Parathyroid adenoma (tissue), 2 donors: Measurements from ENCODE around the gene SEPTIN8.

Source experiments
- H2AFZ ChIP-seq: fragments of 300-600 bp; sonication (generic); one replicate; pipeline ENCODE4 v1.7.0; 2017; ENCODE audit warnings: antibody characterized with exemption, mild to moderate bottlenecking
- H3K27ac ChIP-seq: fragments of 300-600 bp; sonication (generic); one replicate; pipeline ENCODE4 v1.7.0; 2017
- H3K27me3 ChIP-seq: fragments of 300-600 bp; sonication (generic); one replicate; pipeline ENCODE4 v1.7.0; 2017; ENCODE audit warnings: low read length; ENCODE audit not compliant: control insufficient read depth, insufficient read depth
- H3K36me3 ChIP-seq: fragments of 300-600 bp; sonication (generic); one replicate; pipeline ENCODE4 v1.7.0; 2017; ENCODE audit warnings: low read length; ENCODE audit not compliant: control insufficient read depth, insufficient read depth
- H3K4me1 ChIP-seq: fragments of 300-600 bp; sonication (generic); one replicate; pipeline ENCODE4 v1.7.0; 2017; ENCODE audit warnings: control low read depth
- H3K4me2 ChIP-seq: fragments of 300-600 bp; sonication (generic); one replicate; pipeline ENCODE4 v1.7.0; 2017; ENCODE audit warnings: low read length
- H3K4me3 ChIP-seq: fragments of 300-600 bp; sonication (generic); one replicate; pipeline ENCODE4 v1.7.0; 2017; ENCODE audit warnings: low read depth, low read length
- H3K79me2 ChIP-seq: fragments of 300-600 bp; sonication (generic); one replicate; pipeline ENCODE4 v1.7.0; 2017; ENCODE audit warnings: control low read depth
- H3K9ac ChIP-seq: fragments of 300-600 bp; sonication (generic); one replicate; pipeline ENCODE4 v1.7.0; 2017; ENCODE audit warnings: mild to moderate bottlenecking
- H3K9me3 ChIP-seq: fragments of 300-600 bp; sonication (generic); one replicate; pipeline ENCODE4 v1.7.0; 2017; ENCODE audit warnings: low read length; ENCODE audit not compliant: control insufficient read depth
- TF ChIP-seq, protein P1 (sequence below): fragments of 300-600 bp; sonication (generic); IDR thresholded peaks from one replicate; pipeline ENCODE4 v1.7.0; 2017; ENCODE audit warnings: antibody characterized with exemption, mild to moderate bottlenecking
- donor health status: primary hyperparathyroidism.

SEPTIN8 gene

DNA sequence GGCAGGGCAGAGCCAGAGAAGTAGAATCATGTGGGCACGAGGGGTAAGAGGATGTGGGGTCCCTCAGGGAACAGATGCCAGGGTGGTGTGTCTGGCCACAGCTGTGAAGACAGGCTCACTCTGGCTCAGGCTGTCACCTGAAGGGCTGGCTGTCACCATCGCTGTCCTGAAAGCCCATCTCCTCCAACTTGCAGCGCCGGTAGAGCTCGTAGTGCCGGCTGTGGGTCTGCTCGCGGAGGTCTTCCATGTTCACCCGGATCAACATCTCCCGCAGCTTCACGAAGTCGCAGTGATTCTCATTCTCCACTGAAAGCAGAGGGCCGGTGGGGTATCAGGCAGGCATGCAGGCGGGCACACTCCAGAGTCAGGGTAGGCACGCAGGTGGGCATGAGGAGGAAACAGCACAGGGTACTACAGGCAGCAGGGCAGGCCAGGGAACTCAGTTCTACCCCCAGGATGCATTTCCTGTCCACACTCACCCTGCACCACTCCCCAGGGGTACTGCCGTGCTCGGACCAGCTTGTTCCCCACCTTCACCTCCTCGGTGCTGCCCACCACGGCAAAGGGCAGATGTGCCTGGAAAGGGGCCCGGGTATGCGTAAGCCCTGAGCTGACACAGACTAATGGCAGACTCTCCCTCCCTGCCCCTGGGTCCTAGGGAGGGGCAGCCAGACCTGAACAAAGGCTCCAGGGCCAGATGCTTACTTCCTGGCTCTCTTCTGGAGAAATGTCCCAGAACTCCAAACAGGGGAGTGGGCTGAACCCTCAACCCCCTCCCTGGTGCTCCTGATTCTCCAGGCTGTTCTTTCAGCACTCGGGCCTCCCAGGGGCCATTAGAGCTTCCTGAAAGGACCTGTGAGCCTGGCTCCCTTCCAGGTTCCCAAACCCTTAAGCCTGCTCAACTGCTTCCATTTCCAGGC, 15.5 kb downstream of the SEPTIN8 start:
- Histone ChIP-seq H3K9ac (no peak overlapping the region), H3K4me1 (no peaks in the 10 kb centered on the region), H2AFZ (no peak overlapping the region), H3K79me2 (peaks cover 7% of the 10 kb centered on the region), H3K4me2 (no peak overlapping the region), H3K36me3 (no peaks in the 10 kb centered on the region), H3K4me3 (no peak overlapping the region), H3K27me3 (no peaks in the 10 kb centered on the region), H3K9me3 (no peaks in the 10 kb centered on the region), H3K27ac (no peak overlapping the region)
- TF ChIP-seq, protein P1, sequence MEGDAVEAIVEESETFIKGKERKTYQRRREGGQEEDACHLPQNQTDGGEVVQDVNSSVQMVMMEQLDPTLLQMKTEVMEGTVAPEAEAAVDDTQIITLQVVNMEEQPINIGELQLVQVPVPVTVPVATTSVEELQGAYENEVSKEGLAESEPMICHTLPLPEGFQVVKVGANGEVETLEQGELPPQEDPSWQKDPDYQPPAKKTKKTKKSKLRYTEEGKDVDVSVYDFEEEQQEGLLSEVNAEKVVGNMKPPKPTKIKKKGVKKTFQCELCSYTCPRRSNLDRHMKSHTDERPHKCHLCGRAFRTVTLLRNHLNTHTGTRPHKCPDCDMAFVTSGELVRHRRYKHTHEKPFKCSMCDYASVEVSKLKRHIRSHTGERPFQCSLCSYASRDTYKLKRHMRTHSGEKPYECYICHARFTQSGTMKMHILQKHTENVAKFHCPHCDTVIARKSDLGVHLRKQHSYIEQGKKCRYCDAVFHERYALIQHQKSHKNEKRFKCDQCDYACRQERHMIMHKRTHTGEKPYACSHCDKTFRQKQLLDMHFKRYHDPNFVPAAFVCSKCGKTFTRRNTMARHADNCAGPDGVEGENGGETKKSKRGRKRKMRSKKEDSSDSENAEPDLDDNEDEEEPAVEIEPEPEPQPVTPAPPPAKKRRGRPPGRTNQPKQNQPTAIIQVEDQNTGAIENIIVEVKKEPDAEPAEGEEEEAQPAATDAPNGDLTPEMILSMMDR = no peak

DNA sequence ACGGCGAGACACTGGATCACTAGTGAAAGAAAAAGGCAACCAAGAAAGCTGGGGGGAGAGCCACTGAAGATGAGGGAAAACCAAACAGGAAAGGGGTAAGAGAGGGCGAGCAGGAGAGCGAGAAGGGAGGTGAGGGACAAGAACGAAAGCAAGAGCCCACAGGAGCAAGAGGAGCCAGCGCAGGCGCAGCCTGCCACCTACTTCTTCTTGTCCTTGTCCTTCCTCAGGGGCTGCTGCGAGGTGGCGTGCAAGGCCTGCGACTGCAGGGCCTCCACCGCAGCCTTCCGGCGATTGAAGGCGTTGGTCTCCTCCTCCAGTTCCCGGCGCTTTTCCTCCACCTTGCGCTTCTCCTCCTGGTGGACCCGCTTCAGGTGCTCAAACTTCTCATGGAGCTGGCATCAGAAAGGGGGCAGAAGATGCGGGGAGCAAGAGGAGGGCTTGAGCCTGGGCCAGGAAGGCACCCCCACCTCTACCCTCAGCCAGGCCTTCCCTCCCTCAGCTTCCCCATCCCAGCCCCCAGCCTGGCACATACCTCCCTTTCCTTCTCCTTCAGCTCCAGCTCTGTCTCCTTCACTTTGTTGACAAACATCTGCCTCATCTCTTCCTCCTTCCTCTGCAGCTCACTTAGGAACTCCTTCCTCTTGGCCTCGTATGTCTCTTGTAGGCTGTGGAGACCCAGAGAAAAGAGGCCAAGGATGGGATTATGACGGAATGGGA, 16.3 kb downstream of the SEPTIN8 start:
- Histone ChIP-seq H3K79me2 (peaks cover 3% of the 10 kb centered on the region), H3K4me1 (no peaks in the 10 kb centered on the region), H3K9ac (no peak overlapping the region), H3K36me3 (no peaks in the 10 kb centered on the region), H3K27ac (no peak overlapping the region), H3K4me3 (no peak overlapping the region), H3K9me3 (no peaks in the 10 kb centered on the region), H3K27me3 (no peaks in the 10 kb centered on the region), H2AFZ (no peak overlapping the region), H3K4me2 (no peak overlapping the region)
- TF ChIP-seq, protein P1 = no peak

DNA sequence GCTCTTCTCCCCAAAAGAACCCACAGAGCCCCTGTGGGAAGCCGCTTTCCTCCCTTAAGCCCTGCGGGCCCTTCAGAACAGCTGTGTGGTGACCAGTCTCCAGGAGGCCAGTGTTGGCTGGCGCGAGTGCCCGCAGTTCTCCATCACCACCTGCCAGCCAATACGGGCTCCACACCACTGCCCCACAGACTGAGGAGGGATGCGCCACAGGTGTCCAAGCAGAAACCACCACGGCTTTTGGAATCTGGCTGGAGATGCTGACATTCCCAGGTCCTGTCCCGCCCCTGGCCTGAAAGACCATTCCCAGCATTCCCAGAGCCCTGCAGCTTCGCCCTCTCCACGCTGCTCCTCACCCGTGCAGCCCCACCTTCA, 17.0 kb downstream of the SEPTIN8 start:
- Histone ChIP-seq H3K36me3 (no peaks in the 10 kb centered on the region), H3K9me3 (no peaks in the 10 kb centered on the region), H3K4me1 (no peaks in the 10 kb centered on the region), H3K4me3 (no peak overlapping the region), H3K4me2 (no peak overlapping the region), H3K27me3 (no peaks in the 10 kb centered on the region), H3K79me2 (no peaks in the 10 kb centered on the region), H3K27ac (no peak overlapping the region), H2AFZ (no peak overlapping the region), H3K9ac (no peak overlapping the region)
- TF ChIP-seq, protein P1 = no peak

DNA sequence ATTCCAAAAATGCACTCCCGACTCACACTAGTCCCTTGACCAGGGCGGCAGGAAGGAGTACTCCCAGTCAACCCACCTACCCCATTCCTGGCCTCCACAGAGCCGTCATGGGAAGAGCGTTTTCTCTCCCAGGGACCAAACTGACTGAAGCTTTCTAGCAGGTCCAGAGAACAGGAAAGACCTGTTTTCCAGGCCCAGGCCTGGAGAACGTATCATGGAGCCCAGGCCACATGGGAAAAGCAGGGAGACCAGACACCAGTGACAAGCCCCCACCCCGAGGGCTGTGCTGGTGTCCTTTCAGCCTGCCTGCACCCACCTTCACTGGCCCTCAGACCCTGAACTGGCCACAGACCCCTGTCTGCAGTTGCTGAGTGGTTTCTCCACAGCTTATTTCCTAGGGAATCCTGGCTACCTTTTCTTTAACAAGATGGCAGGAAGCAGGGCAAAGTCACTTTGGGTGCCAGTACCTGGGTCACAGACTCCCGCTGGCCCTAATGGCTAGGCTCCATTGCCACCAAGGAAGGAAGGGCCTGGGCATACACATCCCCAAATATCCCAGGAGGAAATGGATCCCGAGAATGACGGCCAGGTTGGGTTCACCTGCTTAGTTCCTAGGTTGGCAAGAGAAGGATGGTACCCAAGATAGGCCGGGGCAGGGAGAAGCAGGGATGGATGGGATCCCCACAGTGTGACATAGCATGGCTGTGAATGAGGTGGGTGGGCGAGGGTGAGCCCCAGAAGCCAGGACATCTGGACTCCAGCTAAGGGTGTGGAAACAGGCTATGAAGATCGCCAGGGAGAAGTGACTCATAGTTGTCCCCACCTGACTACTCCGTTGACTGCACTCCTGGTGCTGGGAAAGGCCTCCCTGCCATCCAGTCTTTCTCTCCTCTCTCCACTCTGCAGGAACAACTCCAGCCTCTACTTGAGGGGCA, 17.7 kb downstream of the SEPTIN8 start:
- Histone ChIP-seq H3K79me2 (no peaks in the 10 kb centered on the region), H3K4me2 (no peak overlapping the region), H3K27ac (no peak overlapping the region), H3K4me1 (no peaks in the 10 kb centered on the region), H3K9me3 (no peaks in the 10 kb centered on the region), H2AFZ (no peak overlapping the region), H3K9ac (no peak overlapping the region), H3K36me3 (no peaks in the 10 kb centered on the region), H3K4me3 (no peak overlapping the region), H3K27me3 (no peaks in the 10 kb centered on the region)
- TF ChIP-seq, protein P1 = no peak
